DOHH2 (cell line): Measurements from ENCODE around the gene GALNT7.

ENCODE experiments used
- CTCF ChIP-seq: fragments of 200-600 bp; sonication (generic); IDR thresholded peaks from one replicate; pipeline ENCODE4 v1.5.1; 2014; ENCODE audit warnings: antibody characterized with exemption, mild to moderate bottlenecking, low read depth, low read length; ENCODE audit not compliant: poor library complexity, severe bottlenecking
- EZH2phosphoT487 ChIP-seq: fragments of 200-600 bp; sonication (generic); IDR thresholded peaks from 2 replicates; pipeline ENCODE4 v1.6.1; 2017; ENCODE audit warnings: borderline replicate concordance, mild to moderate bottlenecking, antibody characterized with exemption, low read length, moderate library complexity, mixed read lengths

- TF ChIP-seq CTCF (no peak), EZH2phosphoT487 (no peak)
These were observed 96.1 kb downstream of the GALNT7 start for GRCh38 chr4:173264684-173265185.
